ENCODE measurements around the gene SORCS1.

The SORCS1 gene

GRCh38 chr10:106661133-106661766 is 503.3 kb downstream of the SORCS1 start:
- in situ Hi-C loops (cut with MboI; ENCODE audit: low pct_unique_long_range_greater_than_20kb, low sequenced_read_pairs), result no loop called here
- no peak for DNase-seq

GRCh38 chr10:106660550-106660949 is 504.0 kb downstream of the SORCS1 start:
- DNase-seq, result no peak
- in situ Hi-C loops (cut with MboI; ENCODE audit: low pct_unique_long_range_greater_than_20kb, low sequenced_read_pairs), result no loop called here

- in situ Hi-C loops (cut with MboI; ENCODE audit: low pct_unique_long_range_greater_than_20kb, low sequenced_read_pairs), result no loop called here
- no peak for DNase-seq
Observed at GRCh38 chr10:106655636-106656035, 508.9 kb downstream of the SORCS1 start.

- in situ Hi-C loops (cut with MboI; ENCODE audit: low pct_unique_long_range_greater_than_20kb, low sequenced_read_pairs), result no loop called here
- no peak for DNase-seq
Observed at GRCh38 chr10:106655165-106655564, 509.3 kb downstream of the SORCS1 start.

GRCh38 chr10:106652279-106652678 is 512.2 kb downstream of the SORCS1 start:
- DNase-seq, result peak; percentile 5
- in situ Hi-C loops (cut with MboI; ENCODE audit: low pct_unique_long_range_greater_than_20kb, low sequenced_read_pairs), result no loop called here

GRCh38 chr10:106648534-106649481 is 515.7 kb downstream of the SORCS1 start:
- in situ Hi-C loops (cut with MboI; ENCODE audit: low pct_unique_long_range_greater_than_20kb, low sequenced_read_pairs), result no loop called here
- no peak for DNase-seq

GRCh38 chr10:106643473-106643872 is 521.0 kb downstream of the SORCS1 start:
- in situ Hi-C loops (cut with MboI; ENCODE audit: low pct_unique_long_range_greater_than_20kb, low sequenced_read_pairs), result no loop called here
- no peak for DNase-seq

GRCh38 chr10:106637873-106638272 is 526.6 kb downstream of the SORCS1 start:
- no peak for DNase-seq
- in situ Hi-C loops (cut with MboI; ENCODE audit: low pct_unique_long_range_greater_than_20kb, low sequenced_read_pairs), result no loop called here

GRCh38 chr10:106636766-106637491 is 527.6 kb downstream of the SORCS1 start:
- in situ Hi-C loops (cut with MboI; ENCODE audit: low pct_unique_long_range_greater_than_20kb, low sequenced_read_pairs), result no loop called here

GRCh38 chr10:106635947-106636346 is 528.6 kb downstream of the SORCS1 start:
- DNase-seq, result no peak
- in situ Hi-C loops (cut with MboI; ENCODE audit: low pct_unique_long_range_greater_than_20kb, low sequenced_read_pairs), result no loop called here

More at GRCh38 chr10:106636766-106637491, 527.6 kb downstream of the SORCS1 start:
- DNase-seq, result no peak

GRCh38 chr10:106631016-106631702 is 533.3 kb downstream of the SORCS1 start:
- in situ Hi-C loops (cut with MboI; ENCODE audit: low pct_unique_long_range_greater_than_20kb, low sequenced_read_pairs), result no loop called here
- no peak for DNase-seq

- DNase-seq, result no peak
- in situ Hi-C loops (cut with MboI; ENCODE audit: low pct_unique_long_range_greater_than_20kb, low sequenced_read_pairs), result no loop called here
Observed at GRCh38 chr10:106626371-106626770, 538.1 kb downstream of the SORCS1 start.

GRCh38 chr10:106625751-106626150 is 538.8 kb downstream of the SORCS1 start:
- in situ Hi-C loops (cut with MboI; ENCODE audit: low pct_unique_long_range_greater_than_20kb, low sequenced_read_pairs), result no loop called here
- no peak for DNase-seq

GRCh38 chr10:106619346-106619745 is 545.2 kb downstream of the SORCS1 start:
- in situ Hi-C loops (cut with MboI; ENCODE audit: low pct_unique_long_range_greater_than_20kb, low sequenced_read_pairs), result no loop called here
- no peak for DNase-seq

- no peak for DNase-seq
- in situ Hi-C loops (cut with MboI; ENCODE audit: low pct_unique_long_range_greater_than_20kb, low sequenced_read_pairs), result no loop called here
Observed at GRCh38 chr10:106618646-106619045, 545.9 kb downstream of the SORCS1 start.

- no peak for DNase-seq
- in situ Hi-C loops (cut with MboI; ENCODE audit: low pct_unique_long_range_greater_than_20kb, low sequenced_read_pairs), result no loop called here
Observed at GRCh38 chr10:106615081-106615480, 549.4 kb downstream of the SORCS1 start.

GRCh38 chr10:106614293-106614692 is 550.2 kb downstream of the SORCS1 start:
- DNase-seq, result no peak
- in situ Hi-C loops (cut with MboI; ENCODE audit: low pct_unique_long_range_greater_than_20kb, low sequenced_read_pairs), result no loop called here

GRCh38 chr10:106612381-106612780 is 552.1 kb downstream of the SORCS1 start:
- no peak for DNase-seq
- in situ Hi-C loops (cut with MboI; ENCODE audit: low pct_unique_long_range_greater_than_20kb, low sequenced_read_pairs), result no loop called here

All from KBM-7 (cell line).